Heart left ventricle (tissue), 16 donors: ENCODE measurements around the gene UVSSA. TPM values are rescaled to one million over a fixed set of nuclear protein-coding genes. Genes with fewer than 3 reads are reported as not detected.

Experiments used
- ATAC-seq, 4 donors: fragments of 200-7000 bp; cut with Tn5 transposase; one replicate each; pipeline ENCODE4 v1.9.1; 2020 to 2022; ENCODE audit warnings: moderate library complexity in 4 of 4, mild to moderate bottlenecking in 3 of 4, moderate number of reproducible peaks in 1 of 4
- DNase-seq, 5 donors: peaks; one replicate each; pipeline ENCODE4 v3.0.0-alpha.2; 2020
- H3K27ac ChIP-seq, 12 donors: fragments of 200-600 bp; sonication (generic) in 4 of 12; one replicate each; pipeline versions ENCODE4 v1.5.0 to v1.8.0; 2016 to 2022; ENCODE audit warnings: mild to moderate bottlenecking in 2 of 12
- H3K27me3 ChIP-seq, 9 donors: fragments of 200-600 bp; sonication (generic) in 2 of 9; one replicate each; pipeline versions ENCODE4 v1.5.1 to v1.8.0; 2016 to 2022; ENCODE audit warnings: mild to moderate bottlenecking in 3 of 9
- H3K36me3 ChIP-seq, 9 donors: fragments of 200-600 bp; sonication (generic) in 2 of 9; one replicate each; pipeline versions ENCODE4 v1.5.0 to v1.8.0; 2018 to 2022; ENCODE audit warnings: mild to moderate bottlenecking in 2 of 9
- H3K4me1 ChIP-seq, 12 donors: fragments of 200-600 bp; sonication (generic) in 4 of 12; one replicate each; pipeline versions ENCODE4 v1.5.0 to v1.8.0; 2016 to 2022; ENCODE audit warnings: mild to moderate bottlenecking in 3 of 12
- H3K4me3 ChIP-seq, 12 donors: fragments of 200-600 bp; sonication (generic) in 4 of 12; one replicate each; pipeline versions ENCODE4 v1.5.0 to v1.8.0; 2017 to 2022; ENCODE audit warnings: mild to moderate bottlenecking in 9 of 12, moderate library complexity in 4 of 12
- H3K9me3 ChIP-seq, 12 donors: fragments of 200-600 bp; sonication (generic) in 4 of 12; one replicate each; pipeline versions ENCODE4 v1.5.0 to v1.8.0; 2016 to 2022; ENCODE audit warnings: mild to moderate bottlenecking in 1 of 12
- CTCF ChIP-seq, 12 donors: fragments of 200-600 bp; sonication (generic) in 4 of 12; IDR thresholded peaks; one replicate each; pipeline versions ENCODE4 v1.5.0 to v1.8.0; 2018 to 2022; ENCODE audit warnings: antibody characterized with exemption in 12 of 12, mild to moderate bottlenecking in 5 of 12
- POLR2A ChIP-seq, 2 donors: fragments of 450-650 bp; IDR thresholded peaks; one replicate each; pipeline ENCODE4 v1.6.1; 2017; ENCODE audit warnings: antibody characterized with exemption in 2 of 2, mild to moderate bottlenecking in 2 of 2, moderate library complexity in 2 of 2
- WGBS, 4 donors: extraction: QIAGEN DNeasy Blood & Tissue Kit in 2 of 4; methylation state at CpG; one replicate each; pipeline versions ENCODE4 v1.1.5 to v1.1.7; 2013 to 2018; 5-methylcytosine and 5-hydroxymethylcytosine counted together
- intact Hi-C, 10 donors: fragments of 100-400 bp; cut with DNase I; formaldehyde crosslinking; loops; one replicate each; pipeline versions ENCODE4 v1.11.1 to v1.14.2; 2022
- polyA plus RNA-seq, 2 donors: library from polyadenylated mRNA; stranded (reverse); fragments of 200-250 nt; gene quantifications; one replicate each; pipeline ENCODE4 v1.2.3, GENCODE V29; 2013
- total RNA-seq, 9 donors: library from RNA; depleted of rRNA in 2 of 9; stranded (reverse); fragments of >200 nt in 2 of 9; fragmentation: NEBNext Ultra II Directional in 3 of 9; extraction: Animal tissue kit (Norgen Biotek cat#: 25700) in 3 of 9; gene quantifications; one replicate each; pipeline versions ENCODE4 v1.1.0 to v1.2.4, GENCODE V29; 2016 to 2023
- donor health status: ischemic (EF 13 %, LVEDD 7.1; RV severe dilation, severe dysfunction).
- donor health status: healthy with polysubstance abuse.
- donor health status: DM: no; HTN: yes; CAD: no.
- donor health status: DM: no; HTN: no; CAD: no.
- donor health status: ischemic (EF 25% LVEDD 6.9; RV normal size, moderate dysfunction).
- donor health status: ischemic (EF 25% LVEDD 5.7; RV mildly dilated, moderate dysfunction).
- donor health status: healthy.
- donor health status: DM: yes; HTN: yes; CAD: no.
- donor health status: ischemic (EF 35%, LVEDD 5.7; RV mildly dilated, moderate dysfunction).
- donor health status: nonischemic (EF 11% LVEDD 7.7; RV severe dilation, severe dysfunction).
- donor health status: DM: yes; HTN: yes; CAD: no.
- donor health status: PGD.
- donor health status: ischemic (EF 29% LVEDD 5.4; RV normal size, mild dysfunction).
- donor health status: nonischemic (EF 23%, LVEDD 6.1; RV moderate dilation, normal function).

UVSSA gene
- total and polyA plus RNA-seq, 11 donors: 4.7 to 14.2 (median 6.7) TPM

GRCh38 chr4:1345903-1346780 is 866 bp upstream of the UVSSA start:
- DNase-seq: peak; percentile 50 to 78 (median 60)
- intact Hi-C loops: loop anchor here (1.0 to 10.0 kb wide), 14 partner anchors 37 to 366 kb away; partner anchors contain the start of genes CTBP1 (in 6 of the 10), MAEA (in 2 of the 10) and SLBP (in 2 of the 10)
- H3K4me3 ChIP-seq: peak overlapping the region; percentile 80 to 98 (median 90)
- ATAC-seq: peak in 2 of 4 donors; percentile 1 to 12
- H3K9me3 ChIP-seq: no peaks in the 10 kb centered on the region
- H3K27me3 ChIP-seq: no peaks in the 10 kb centered on the region
- peak in 5 of 12 donors; percentile 0 to 32 (median 17) for TF ChIP-seq CTCF (IDR thresholded peaks at IDR 0.05)
- no peak for TF ChIP-seq POLR2A (IDR thresholded peaks at IDR 0.05)
- H3K27ac ChIP-seq: peak overlapping the region; percentile 81 to 99 (median 96)
- WGBS, 4 donors: 1 to 2% (median 1%) methylated on average over 22 to 76 of the region's 76 CpGs
- peaks cover 0 to 25% (median 17%) of the 10 kb centered on the region in 12 donors for H3K4me1 ChIP-seq
- H3K36me3 ChIP-seq: peaks cover 0 to 26% (median 9%) of the 10 kb centered on the region in 9 donors

- Histone ChIP-seq H3K4me3 (peak overlapping the region; percentile 56 to 98 (median 88)), H3K27me3 (no peaks in the 10 kb centered on the region), H3K9me3 (no peaks in the 10 kb centered on the region), H3K27ac (peak overlapping the region; percentile 95 to 100 (median 98)), H3K4me1 (peaks cover 0 to 31% (median 21%) of the 10 kb centered on the region in 12 donors), H3K36me3 (peaks cover 0 to 20% (median 5%) of the 10 kb centered on the region in 9 donors)
- ATAC-seq (peak in 3 of 4 donors; percentile 43 to 58 (median 56)), DNase-seq (peak; percentile 79 to 85 (median 82))
- intact Hi-C loops: loop anchor here in 9 of 10 donors (2.0 to 10.0 kb wide), 12 partner anchors 39 to 365 kb away; partner anchors contain the start of genes CTBP1 (in 3 of the 9), MAEA (in 2 of the 9) and SLBP (in 2 of the 9)
- TF ChIP-seq POLR2A (IDR thresholded peaks at IDR 0.05) (no peak), CTCF (IDR thresholded peaks at IDR 0.05) (no peak)
- 0 to 2% (median 1%) methylated on average over 38 to 43 of the region's 43 CpGs for WGBS, 4 donors
These were observed 429 bp downstream of the UVSSA start for GRCh38 chr4:1347410-1347864.

GRCh38 chr4:1348014-1348513 is 1.1 kb downstream of the UVSSA start:
- intact Hi-C loops: loop anchor here in 5 of 10 donors (5.0 to 10.0 kb wide), 5 partner anchors 96 to 364 kb away; partner anchors contain the start of genes SLBP (in 2 of the 5) and CTBP1 (in 1 of the 5)
- WGBS, 4 donors: 73 to 78% (median 75%) methylated on average over 12 of the region's 12 CpGs
- DNase-seq (no peak), ATAC-seq (no peak)
- peak overlapping the region; percentile 95 to 100 (median 98) for H3K27ac ChIP-seq
- peaks cover 0 to 26% (median 10%) of the 10 kb centered on the region in 9 donors for H3K36me3 ChIP-seq
- peaks cover 0 to 31% (median 21%) of the 10 kb centered on the region in 12 donors for H3K4me1 ChIP-seq
- peak overlapping the region in 11 of 12 donors; percentile 62 to 98 (median 89) for H3K4me3 ChIP-seq
- H3K9me3 ChIP-seq: no peaks in the 10 kb centered on the region
- TF ChIP-seq POLR2A (IDR thresholded peaks at IDR 0.05) (no peak), CTCF (IDR thresholded peaks at IDR 0.05) (no peak)
- H3K27me3 ChIP-seq: no peaks in the 10 kb centered on the region
